T-helper 17 cell (primary cell): ENCODE results near the gene DDIAS. TPM values are rescaled to one million over a fixed set of nuclear protein-coding genes. Genes with fewer than 3 reads are reported as not detected.
"Not testable (repeated sequence)": the region's sequence is repeated elsewhere in the genome, so short reads cannot be mapped to it uniquely, and the experiment has no call there.

Experiments
- ATAC-seq: fragments of 150-1000 bp; cut with Tn5 transposase; 2 replicates; pipeline ENCODE4 v1.10.0; 2021; ENCODE audit warnings: mild to moderate bottlenecking, moderate library complexity
- DNase-seq, 3 donors: peaks; one replicate each; pipeline versions ENCODE4 v3.0.0 to v3.0.0-alpha.2; 2020 to 2021
- H3K9me3 ChIP-seq: one replicate; pipeline ENCODE4 v1.7.0; 2013; ENCODE audit warnings: low read length, mild to moderate bottlenecking; ENCODE audit not compliant: control insufficient read depth, poor library complexity, severe bottlenecking
- H3K27ac Mint-ChIP-seq: one replicate; pipeline ENCODE4 v1.8.0; 2022; ENCODE audit warnings: mild to moderate bottlenecking, moderate library complexity, mixed read lengths
- H3K27me3 Mint-ChIP-seq: one replicate; pipeline ENCODE4 v1.8.0; 2022; ENCODE audit warnings: mixed read lengths
- H3K36me3 Mint-ChIP-seq: one replicate; pipeline ENCODE4 v1.8.0; 2022; ENCODE audit warnings: low read depth, mixed read lengths
- H3K4me1 Mint-ChIP-seq: one replicate; pipeline ENCODE4 v1.8.0; 2022; ENCODE audit warnings: mild to moderate bottlenecking, mixed read lengths
- H3K4me3 Mint-ChIP-seq: one replicate; pipeline ENCODE4 v1.8.0; 2022; ENCODE audit warnings: mild to moderate bottlenecking, moderate library complexity, mixed read lengths
- total RNA-seq, 4 donors: library from RNA in 2 of 4; stranded (reverse) in 2 of 4; gene quantifications; one replicate each; pipeline ENCODE4 v1.2.3 and lab custom pipeline; 2022 to 2026

The DDIAS gene
- total RNA-seq, 2 donors from 2014 or later: 0.47 to 0.52 TPM

DNA sequence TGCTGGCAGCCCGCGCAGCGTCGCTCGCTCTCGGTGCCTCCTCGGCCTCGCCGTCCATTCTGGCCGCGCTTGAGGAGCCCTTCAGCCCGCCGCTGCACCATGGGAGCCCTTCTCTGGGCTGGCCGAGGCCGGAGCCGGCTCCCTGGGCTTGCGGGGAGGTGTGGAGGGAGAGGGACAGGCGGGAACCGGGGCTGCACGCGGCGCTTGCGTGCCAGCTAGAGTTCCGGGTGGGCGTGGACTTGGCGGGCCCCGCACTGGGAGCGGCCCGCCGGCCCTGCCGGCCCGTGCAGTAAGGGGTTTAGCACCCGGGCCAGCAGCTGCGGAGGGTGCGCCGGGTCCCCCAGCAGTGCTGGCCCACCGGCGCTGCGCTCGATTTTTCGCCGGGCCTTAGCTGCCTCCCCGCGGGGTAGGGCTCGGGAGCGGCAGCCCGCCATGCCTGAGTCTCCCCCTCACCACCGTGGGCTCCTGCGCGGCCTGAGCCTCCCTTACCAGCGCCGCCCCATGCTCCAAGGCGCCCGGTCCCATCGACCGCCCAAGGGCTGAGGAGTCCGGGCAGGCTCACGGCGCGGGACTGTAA lies 69.1 kb downstream of the DDIAS start:
- DNase-seq, H3K27ac Mint-ChIP-seq, ATAC-seq, H3K27me3 Mint-ChIP-seq, H3K4me3 Mint-ChIP-seq, H3K9me3 ChIP-seq, H3K36me3 Mint-ChIP-seq, H3K4me1 Mint-ChIP-seq: not testable (repeated sequence)

DNA sequence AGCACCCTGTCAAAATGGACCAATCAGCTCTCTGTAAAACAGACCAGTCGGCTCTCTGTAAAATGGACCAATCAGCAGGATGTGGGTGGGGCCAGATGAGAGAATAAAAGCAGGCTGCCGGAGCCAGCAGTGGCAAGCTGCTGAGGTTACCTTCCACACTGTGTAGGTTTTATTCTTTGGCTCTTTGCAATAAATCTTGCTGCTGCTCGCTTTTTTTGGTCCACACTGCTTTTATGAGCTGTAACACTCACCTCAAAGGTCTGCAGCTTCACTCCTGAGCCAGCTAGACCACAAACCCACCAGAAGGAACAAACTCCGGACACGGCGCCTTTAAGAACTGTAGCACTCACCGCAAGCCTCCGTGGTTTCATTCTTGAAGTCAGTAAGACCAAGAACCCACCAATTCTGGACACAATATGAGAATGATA lies 70.0 kb downstream of the DDIAS start:
- H3K4me1 Mint-ChIP-seq, H3K27me3 Mint-ChIP-seq, DNase-seq, H3K9me3 ChIP-seq, H3K36me3 Mint-ChIP-seq, H3K27ac Mint-ChIP-seq: not testable (repeated sequence)
- ATAC-seq: peak; percentile 72
- peak overlapping the region; percentile 84 for H3K4me3 Mint-ChIP-seq

DNA sequence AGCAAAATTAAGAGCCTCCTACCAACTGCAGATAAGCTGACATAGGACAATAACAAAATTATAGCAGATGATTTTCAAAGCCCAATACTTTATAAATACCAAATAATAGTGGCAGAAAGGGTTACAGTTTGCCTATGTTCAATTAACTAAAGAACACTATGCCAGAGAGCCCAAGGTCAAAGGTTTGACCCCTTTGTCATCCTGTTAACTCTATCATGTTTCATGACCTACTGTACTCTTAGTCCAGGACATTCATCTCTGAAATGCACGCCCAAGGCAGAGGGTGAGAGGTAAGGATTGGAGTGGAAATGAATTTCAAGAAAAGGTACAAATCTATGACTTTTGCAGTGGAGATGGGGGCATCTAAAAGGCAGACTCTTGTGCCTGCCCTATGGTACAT lies 70.6 kb downstream of the DDIAS start:
- Mint-ChIP-seq H3K4me3 (peak overlapping the region; percentile 84), H3K4me1 (no peaks in the 10 kb centered on the region), H3K36me3 (peaks cover 3% of the 10 kb centered on the region), H3K27ac (no peak overlapping the region), H3K27me3 (no peaks in the 10 kb centered on the region)
- DNase-seq (no peak), ATAC-seq (no peak)
- H3K9me3 ChIP-seq: no peaks in the 10 kb centered on the region

DNA sequence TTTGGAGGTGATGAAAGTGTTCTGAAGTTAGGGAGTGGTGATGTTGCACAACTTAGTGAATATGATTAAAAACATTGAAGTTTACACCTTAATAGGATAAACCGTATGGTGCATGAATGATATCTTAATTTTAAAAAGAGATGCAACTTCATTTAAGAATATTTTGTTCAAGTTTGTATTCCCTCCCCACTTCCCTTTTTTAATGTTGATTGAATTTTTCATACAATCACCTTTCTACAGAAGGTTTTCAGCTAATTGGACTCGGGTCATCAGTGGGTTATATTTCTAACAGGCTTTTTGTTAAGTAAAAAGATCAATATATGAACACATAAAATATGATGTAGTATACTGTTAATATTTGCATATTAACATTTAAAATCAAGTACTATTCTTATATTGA lies 72.6 kb downstream of the DDIAS start:
- DNase-seq (no peak), ATAC-seq (no peak)
- Mint-ChIP-seq H3K4me3 (no peak overlapping the region), H3K4me1 (peaks cover 7% of the 10 kb centered on the region), H3K36me3 (peaks cover 3% of the 10 kb centered on the region), H3K27ac (no peak overlapping the region), H3K27me3 (no peaks in the 10 kb centered on the region)
- H3K9me3 ChIP-seq: no peaks in the 10 kb centered on the region

DNA sequence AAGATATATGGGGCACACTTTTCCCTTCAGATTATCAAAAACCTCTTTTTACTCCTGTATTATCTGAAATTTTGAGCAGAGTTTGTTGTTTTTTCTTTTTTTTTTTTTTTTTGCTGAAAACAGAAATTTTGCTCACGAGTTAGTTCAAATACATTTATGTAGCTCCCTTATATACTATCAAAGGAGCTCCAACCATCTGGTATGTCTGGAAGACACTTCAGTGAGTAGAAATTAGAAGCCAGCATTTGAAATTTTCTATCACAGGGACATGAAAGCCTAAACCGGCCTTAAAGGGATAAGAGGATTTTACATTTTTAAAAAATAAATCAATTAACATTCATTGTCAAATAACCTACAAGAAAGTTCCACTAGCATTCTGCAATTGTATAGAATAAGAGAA lies 73.3 kb downstream of the DDIAS start:
- Mint-ChIP-seq H3K4me3 (no peak overlapping the region), H3K27ac (no peak overlapping the region), H3K36me3 (peaks cover 3% of the 10 kb centered on the region), H3K27me3 (no peaks in the 10 kb centered on the region), H3K4me1 (peaks cover 7% of the 10 kb centered on the region)
- H3K9me3 ChIP-seq: no peaks in the 10 kb centered on the region
- ATAC-seq: no peak
- DNase-seq: no peak

DNA sequence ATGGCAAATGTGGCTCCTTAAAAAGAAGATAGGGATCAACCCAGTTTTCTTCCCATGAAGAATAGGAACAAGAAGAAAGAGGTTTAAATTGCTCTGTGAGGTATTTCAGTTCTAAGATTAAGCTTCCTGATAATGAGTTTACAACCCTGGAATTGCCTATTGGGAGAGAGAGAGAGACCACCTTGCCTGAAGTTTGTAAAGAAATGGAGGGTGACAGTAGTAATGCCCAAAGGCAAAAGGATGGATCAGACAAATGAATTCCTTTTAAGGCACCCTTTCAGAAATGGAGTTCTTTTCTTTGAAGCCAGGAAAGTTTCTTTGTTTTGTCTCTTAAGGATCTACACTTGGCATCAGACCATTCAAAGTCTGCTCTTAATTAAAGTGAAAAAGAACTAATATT lies 74.3 kb downstream of the DDIAS start:
- no peaks in the 10 kb centered on the region for H3K9me3 ChIP-seq
- ATAC-seq (no peak), DNase-seq (no peak)
- no peaks in the 10 kb centered on the region for H3K27me3 Mint-ChIP-seq
- H3K4me1 Mint-ChIP-seq: peaks cover 7% of the 10 kb centered on the region
- H3K27ac Mint-ChIP-seq: no peak overlapping the region
- no peak overlapping the region for H3K4me3 Mint-ChIP-seq
- peaks cover 3% of the 10 kb centered on the region for H3K36me3 Mint-ChIP-seq

DNA sequence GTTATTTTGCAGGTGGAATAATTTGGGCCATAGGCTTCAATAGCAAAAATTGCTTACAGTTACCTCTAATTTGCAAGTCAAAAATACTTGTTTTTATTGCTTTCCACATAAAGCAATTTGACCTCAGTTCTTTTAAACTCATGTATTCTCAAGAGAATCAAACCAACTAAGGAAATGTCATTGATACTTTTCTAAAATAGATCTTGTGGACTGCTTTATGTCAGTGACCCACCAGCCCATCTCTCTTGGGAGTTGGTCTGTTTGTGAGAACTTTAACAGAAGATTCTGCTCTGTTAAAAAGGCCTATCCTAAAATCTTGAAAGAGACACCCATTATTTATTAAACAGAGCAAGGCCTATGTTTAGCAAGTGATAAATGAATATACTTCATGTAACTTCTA lies 75.2 kb downstream of the DDIAS start:
- Mint-ChIP-seq H3K27ac (no peak overlapping the region), H3K4me1 (peaks cover 7% of the 10 kb centered on the region), H3K27me3 (no peaks in the 10 kb centered on the region), H3K4me3 (no peak overlapping the region), H3K36me3 (peaks cover 3% of the 10 kb centered on the region)
- no peak for DNase-seq
- H3K9me3 ChIP-seq: no peaks in the 10 kb centered on the region
- no peak for ATAC-seq

DNA sequence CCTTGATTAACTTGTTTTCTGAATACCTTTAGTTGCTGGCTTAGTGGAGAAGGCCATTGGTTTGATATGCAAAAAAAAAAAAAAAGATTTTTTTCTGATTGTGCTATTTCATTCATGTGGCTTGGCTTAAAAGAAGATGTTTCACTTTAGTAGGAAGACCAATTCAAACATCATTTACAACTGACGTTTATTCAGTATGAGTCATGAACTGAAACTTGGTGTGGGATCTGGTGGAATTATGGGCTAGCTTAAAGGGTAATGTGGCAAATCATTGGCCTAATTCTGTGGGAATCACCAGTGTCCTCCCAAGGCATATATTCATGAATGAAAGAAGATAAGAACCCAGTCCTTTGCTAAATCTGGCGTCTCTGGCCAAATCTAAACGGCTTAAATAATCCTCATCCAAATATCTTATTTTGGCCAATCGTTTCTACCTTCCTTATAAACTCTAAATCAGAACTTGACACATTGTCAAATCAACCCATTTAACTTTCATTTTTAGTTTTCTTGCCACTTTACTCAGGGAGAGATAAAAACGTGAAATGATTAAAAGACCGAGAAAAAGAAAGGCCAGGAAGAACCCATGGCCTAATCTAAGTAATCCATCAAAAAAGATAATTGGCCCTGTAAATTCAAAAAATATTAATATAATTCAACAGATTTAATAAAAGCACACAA lies 77.0 kb downstream of the DDIAS start:
- Mint-ChIP-seq H3K27ac (peak overlapping the region; percentile 49), H3K4me1 (peaks cover 7% of the 10 kb centered on the region), H3K36me3 (peaks cover 7% of the 10 kb centered on the region), H3K4me3 (peak overlapping the region; percentile 22), H3K27me3 (no peaks in the 10 kb centered on the region)
- ATAC-seq: peak; percentile 36
- DNase-seq: no peak
- H3K9me3 ChIP-seq: no peaks in the 10 kb centered on the region

DNA sequence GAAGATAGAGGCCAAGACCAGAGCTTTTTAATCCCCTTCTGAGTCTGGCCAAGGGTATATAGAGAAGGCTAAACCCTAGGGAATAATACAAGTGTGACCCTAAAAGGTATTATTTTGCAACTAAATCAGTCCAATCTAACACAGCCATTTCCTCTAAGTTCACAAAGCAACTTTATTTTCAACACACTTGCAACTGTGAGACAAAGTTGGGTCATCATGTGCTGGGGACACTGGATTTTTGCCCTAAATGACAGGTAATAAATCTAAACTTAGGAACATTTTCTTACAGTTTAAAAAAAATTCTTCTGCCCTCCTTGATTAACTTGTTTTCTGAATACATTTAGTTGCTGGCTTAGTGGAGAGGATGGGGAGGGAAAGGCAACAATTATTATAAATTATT lies 78.3 kb downstream of the DDIAS start:
- H3K9me3 ChIP-seq: no peaks in the 10 kb centered on the region
- Mint-ChIP-seq H3K27ac (no peak overlapping the region), H3K4me3 (no peak overlapping the region), H3K27me3 (no peaks in the 10 kb centered on the region), H3K36me3 (peaks cover 7% of the 10 kb centered on the region), H3K4me1 (peaks cover 7% of the 10 kb centered on the region)
- no peak for DNase-seq
- no peak for ATAC-seq

DNA sequence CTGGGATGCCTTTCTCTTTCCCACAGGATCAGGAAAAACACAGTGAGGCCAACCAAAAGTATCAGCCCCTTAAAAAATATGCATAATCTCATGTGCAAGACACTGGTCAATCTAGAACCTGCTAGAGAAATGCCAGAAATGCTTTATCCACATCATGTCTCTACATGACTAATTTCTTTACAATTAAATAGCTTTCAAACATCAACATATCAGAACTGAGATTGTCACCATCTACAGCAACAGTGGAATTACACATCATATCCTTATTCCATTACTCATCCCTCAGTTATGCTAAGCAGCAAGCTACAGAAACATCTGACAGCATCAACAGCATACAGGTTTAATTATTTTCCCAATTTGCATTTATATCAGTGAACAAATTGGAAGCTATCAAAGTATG lies 78.8 kb downstream of the DDIAS start:
- Mint-ChIP-seq H3K4me3 (no peak overlapping the region), H3K4me1 (peaks cover 7% of the 10 kb centered on the region), H3K27ac (no peak overlapping the region), H3K36me3 (peaks cover 7% of the 10 kb centered on the region), H3K27me3 (no peaks in the 10 kb centered on the region)
- ATAC-seq (no peak), DNase-seq (no peak)
- H3K9me3 ChIP-seq: no peaks in the 10 kb centered on the region

DNA sequence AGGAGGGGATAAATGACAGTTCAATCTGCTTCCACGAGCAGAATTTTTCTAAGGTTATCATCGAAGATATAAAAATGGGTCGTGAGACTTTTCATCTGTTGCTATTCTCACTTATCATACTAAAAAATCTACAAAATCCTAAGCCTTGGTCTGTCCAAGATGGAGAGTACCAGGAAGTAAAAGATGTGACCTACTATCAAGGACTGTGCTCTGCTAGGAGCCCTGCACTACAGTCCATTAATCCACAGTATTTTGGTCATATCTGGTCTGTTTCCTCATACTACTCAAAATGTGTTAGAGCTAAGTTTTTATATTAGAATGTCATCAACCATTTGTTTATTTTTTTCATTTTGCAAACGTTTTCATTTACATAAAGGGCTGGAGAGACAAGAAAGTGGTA lies 79.4 kb downstream of the DDIAS start:
- peaks cover 7% of the 10 kb centered on the region for H3K4me1 Mint-ChIP-seq
- no peaks in the 10 kb centered on the region for H3K27me3 Mint-ChIP-seq
- H3K4me3 Mint-ChIP-seq: no peak overlapping the region
- H3K27ac Mint-ChIP-seq: no peak overlapping the region
- no peaks in the 10 kb centered on the region for H3K9me3 ChIP-seq
- DNase-seq (no peak), ATAC-seq (no peak)
- H3K36me3 Mint-ChIP-seq: peaks cover 7% of the 10 kb centered on the region

DNA sequence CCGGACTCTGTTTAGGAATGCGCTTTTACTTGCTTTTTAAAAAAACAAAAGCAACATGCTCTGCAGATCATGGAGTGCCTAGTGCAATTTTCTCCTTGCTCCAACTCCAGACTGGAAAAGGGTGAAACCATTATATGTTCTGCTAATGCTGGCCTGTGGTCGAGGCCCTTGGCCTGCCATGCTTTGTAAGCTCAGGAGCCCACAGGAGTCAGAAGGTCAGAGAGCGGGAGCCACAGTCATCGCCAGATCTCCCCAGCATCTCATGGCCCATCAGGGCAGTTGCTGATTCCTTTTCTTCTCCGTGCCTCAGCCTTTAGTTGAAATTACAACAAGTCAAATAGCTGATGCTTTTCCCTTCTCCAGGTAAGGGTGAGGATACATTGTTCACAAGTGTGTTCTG lies 80.3 kb downstream of the DDIAS start:
- DNase-seq (no peak), ATAC-seq (no peak)
- no peaks in the 10 kb centered on the region for H3K9me3 ChIP-seq
- peaks cover 7% of the 10 kb centered on the region for H3K4me1 Mint-ChIP-seq
- no peaks in the 10 kb centered on the region for H3K27me3 Mint-ChIP-seq
- H3K27ac Mint-ChIP-seq: no peak overlapping the region
- no peak overlapping the region for H3K4me3 Mint-ChIP-seq
- H3K36me3 Mint-ChIP-seq: peaks cover 5% of the 10 kb centered on the region
